H1 (cell line): ENCODE data around the gene KNCN.

ENCODE experiments used
- CTCF ChIP-seq, 3 experiments: IDR thresholded peaks; 1 replicate in 2 of 3; 2 replicates in 1 of 3; pipeline versions ENCODE4 v1.5.1 to v1.6.1; 2011; ENCODE audit warnings: low read length in 3 of 3, mild to moderate bottlenecking in 3 of 3, inconsistent platforms in 2 of 3, low read depth in 1 of 3, moderate library complexity in 1 of 3; ENCODE audit not compliant: insufficient read depth in 1 of 3; ENCODE audit errors: control extremely low read depth in 1 of 3
- POLR2A ChIP-seq, 2 experiments: IDR thresholded peaks; 1 replicate in 1 of 2; 2 replicates in 1 of 2; pipeline ENCODE4 v1.6.1; 2011; ENCODE audit warnings: low read depth in 2 of 2, low read length in 2 of 2, mild to moderate bottlenecking in 2 of 2; ENCODE audit errors: control extremely low read depth in 1 of 2
- POLR2AphosphoS5 ChIP-seq: IDR thresholded peaks from 2 replicates; pipeline ENCODE4 v1.6.1; 2011; ENCODE audit warnings: low read depth, low read length
- TAF1 ChIP-seq: IDR thresholded peaks from 2 replicates; pipeline ENCODE4 v1.6.1; 2011; ENCODE audit warnings: mild to moderate bottlenecking, low read depth, low read length
- USF2 ChIP-seq: IDR thresholded peaks from 2 replicates; pipeline ENCODE4 v1.6.1; 2011; ENCODE audit warnings: low read length, improper control_type of control experiment

GRCh38 chr1:46527474-46528296 is 23.8 kb downstream of the KNCN start:
- no peak for TF ChIP-seq POLR2AphosphoS5
- no peak for TF ChIP-seq TAF1
- no peak for TF ChIP-seq USF2
- TF ChIP-seq CTCF (IDR thresholded peaks at IDR 0.05; ENCODE audit: control extremely low read depth in 1 of 3, insufficient read depth in 1 of 3, low read depth in 1 of 3, low read length in 3 of 3): peak in 2 of 3 experiments; percentile 97 to 99; a peak in 3 of 4 replicates
- no peak for TF ChIP-seq POLR2A (IDR thresholded peaks at IDR 0.05; ENCODE audit: control extremely low read depth in 1 of 2, low read depth in 2 of 2, low read length in 2 of 2)
